Middle frontal gyrus (tissue), 1 donor: ENCODE data around the gene RPS15.
A peak's percentile ranks its signal among the peaks of the same experiment; 100 is the strongest.
"Not testable (repeated sequence)": the region's sequence is repeated elsewhere in the genome, so short reads cannot be mapped to it uniquely, and the experiment has no call there.

Experiments
- DNase-seq: peaks from one replicate; pipeline ENCODE4 v3.0.0-alpha.2; 2015; ENCODE audit warnings: low spot score; ENCODE audit errors: extremely low spot score

Gene RPS15

DNA sequence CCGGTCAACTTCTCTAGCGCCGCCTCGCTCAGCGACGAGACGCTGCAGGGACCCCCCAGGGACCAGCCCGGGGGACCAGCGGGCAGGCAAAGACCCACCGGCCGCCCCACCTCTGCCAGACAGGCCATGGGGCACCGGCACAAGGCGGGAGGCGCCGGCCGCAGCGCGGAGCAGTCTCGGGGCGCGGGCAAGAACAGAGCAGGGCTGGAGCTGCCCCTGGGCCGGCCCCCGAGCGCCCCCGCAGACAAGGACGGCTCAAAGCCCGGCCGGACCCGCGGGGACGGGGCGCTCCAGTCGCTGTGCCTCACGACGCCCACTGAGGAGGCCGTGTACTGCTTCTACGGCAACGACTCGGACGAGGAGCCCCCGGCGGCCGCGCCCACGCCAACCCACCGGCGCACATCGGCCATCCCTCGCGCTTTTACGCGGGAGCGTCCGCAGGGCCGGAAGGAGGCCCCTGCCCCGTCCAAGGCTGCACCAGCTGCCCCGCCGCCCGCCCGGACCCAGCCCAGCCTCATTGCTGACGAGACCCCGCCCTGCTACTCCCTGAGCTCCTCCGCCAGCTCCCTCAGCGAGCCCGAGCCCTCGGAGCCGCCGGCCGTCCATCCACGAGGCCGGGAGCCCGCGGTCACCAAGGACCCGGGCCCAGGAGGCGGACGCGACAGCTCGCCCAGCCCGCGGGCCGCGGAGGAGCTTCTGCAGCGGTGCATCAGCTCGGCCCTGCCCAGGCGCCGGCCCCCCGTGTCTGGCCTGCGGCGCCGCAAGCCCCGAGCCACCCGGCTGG, 29.5 kb downstream of the RPS15 start:
- no peak for DNase-seq

DNA sequence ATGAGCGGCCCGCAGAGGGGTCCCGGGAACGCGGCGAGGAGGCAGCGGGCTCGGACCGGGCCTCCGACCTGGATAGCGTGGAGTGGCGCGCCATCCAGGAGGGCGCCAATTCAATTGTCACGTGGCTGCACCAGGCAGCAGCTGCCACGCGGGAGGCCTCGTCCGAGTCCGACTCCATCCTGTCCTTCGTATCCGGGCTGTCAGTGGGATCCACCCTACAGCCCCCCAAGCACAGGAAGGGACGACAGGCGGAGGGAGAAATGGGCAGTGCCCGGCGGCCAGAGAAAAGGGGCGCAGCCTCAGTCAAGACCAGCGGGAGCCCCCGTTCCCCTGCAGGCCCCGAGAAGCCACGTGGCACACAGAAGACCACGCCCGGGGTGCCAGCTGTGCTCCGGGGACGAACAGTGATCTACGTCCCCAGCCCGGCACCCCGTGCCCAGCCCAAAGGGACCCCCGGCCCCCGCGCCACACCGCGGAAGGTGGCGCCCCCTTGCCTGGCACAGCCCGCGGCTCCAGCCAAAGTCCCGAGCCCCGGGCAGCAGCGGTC, 30.2 kb downstream of the RPS15 start:
- DNase-seq: no peak

- DNase-seq: no peak
Observed at GRCh38 chr19:1468821-1469254, 30.6 kb downstream of the RPS15 start.

- DNase-seq: no peak
Observed at GRCh38 chr19:1469255-1470054, 31.3 kb downstream of the RPS15 start.

GRCh38 chr19:1470055-1470304, 31.8 kb downstream of the RPS15 start:
- no peak for DNase-seq

DNA sequence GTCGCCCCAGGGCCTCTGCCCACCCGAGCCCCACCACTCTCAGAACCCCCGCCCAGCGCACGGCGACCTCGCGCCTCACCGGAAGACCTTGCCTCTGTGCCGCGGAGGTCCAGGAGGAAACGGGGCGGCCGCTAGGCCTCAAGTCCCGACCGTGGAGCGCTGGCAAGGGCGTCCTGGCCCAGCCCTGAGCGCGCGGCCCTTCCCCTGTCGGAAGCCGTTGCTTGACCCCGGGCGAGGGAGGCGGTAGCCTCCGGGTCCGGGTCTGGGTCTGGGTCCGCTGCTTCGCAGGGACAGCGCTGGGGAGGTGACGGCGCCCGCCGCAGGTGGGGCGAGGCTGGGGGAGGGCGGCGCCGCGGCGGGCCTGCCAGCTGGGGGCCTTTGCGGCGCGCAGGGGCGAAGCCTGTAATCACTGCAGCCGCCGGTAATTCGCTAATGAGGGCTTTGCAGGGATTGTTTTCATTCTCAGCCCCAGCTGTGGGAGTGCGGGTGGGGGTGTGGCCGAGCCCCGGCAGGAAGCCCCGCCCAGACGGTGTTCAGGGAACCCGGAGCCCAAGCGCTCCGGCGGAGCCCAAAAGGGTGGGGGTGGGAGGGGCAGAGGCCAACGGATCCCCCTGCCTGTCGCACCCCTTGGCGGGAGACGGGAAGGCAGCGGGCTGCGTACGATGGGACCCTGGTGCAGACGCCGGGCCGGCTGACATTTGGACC, 32.3 kb downstream of the RPS15 start:
- no peak for DNase-seq

DNA sequence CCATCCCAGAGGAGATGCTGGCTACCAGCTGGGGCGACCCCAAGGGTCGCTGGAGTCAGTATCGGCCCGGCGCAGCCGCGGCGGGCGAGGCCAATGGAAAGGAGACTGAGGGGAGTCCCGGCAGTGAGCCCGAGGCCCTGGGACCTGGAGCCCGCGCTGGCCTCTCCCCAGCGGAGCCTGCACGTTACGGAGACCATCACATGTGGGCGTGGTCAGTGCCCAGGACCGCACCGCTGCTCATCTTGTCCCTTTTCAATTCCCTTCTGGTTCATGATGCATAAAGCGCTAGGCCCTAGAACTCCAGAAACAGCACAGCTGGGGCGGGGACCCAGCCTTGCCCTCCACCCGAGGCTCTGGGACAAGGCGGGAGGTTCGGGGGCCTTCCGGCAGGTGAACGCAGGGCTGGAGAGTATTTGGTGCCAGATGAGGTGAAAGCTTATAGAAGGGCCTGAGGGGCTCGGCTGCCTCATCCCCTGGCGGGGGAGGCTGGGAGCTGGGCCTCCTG, 32.9 kb downstream of the RPS15 start:
- no peak for DNase-seq

DNA sequence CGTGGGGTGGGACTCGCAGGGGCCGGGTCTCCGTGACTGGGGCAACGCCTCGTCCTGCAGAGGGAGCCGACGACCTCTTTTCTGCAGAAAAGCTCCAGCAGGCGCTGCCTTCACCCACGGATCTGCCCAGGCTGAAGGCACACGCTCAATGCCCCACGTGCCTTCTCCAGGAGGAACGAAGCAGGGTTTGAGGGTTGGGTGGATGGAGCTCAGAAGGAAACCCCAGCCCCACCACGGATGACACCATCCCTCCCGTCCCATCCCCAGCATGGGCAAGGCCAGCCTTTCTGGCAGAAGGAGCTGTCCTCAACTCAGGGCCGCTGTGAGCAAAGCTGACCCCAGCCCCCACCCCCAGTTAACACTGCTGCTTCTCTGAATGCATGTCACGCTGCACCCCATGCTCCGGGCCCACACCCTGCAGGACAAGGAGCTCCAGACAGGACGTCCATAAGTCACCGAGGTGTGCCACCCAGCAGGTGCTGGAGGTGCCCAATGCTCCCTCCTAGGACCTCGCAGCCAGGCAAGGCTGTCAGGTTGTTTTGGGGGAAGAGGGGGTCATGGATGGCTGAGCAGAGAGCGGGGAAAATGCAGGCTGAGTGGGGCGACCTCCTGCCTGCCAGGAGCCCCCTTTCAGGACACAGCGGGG, 33.4 kb downstream of the RPS15 start:
- no peak for DNase-seq

- DNase-seq: no peak
Observed at GRCh38 chr19:1472231-1473084, 34.3 kb downstream of the RPS15 start.

- DNase-seq: no peak
Observed at GRCh38 chr19:1473085-1473851, 35.1 kb downstream of the RPS15 start.

- no peak for DNase-seq
Observed at GRCh38 chr19:1474011-1474764, 36.0 kb downstream of the RPS15 start.

- DNase-seq: no peak
Observed at GRCh38 chr19:1474765-1475351, 36.7 kb downstream of the RPS15 start.

- no peak for DNase-seq
Observed at GRCh38 chr19:1475751-1476437, 37.7 kb downstream of the RPS15 start.

DNA sequence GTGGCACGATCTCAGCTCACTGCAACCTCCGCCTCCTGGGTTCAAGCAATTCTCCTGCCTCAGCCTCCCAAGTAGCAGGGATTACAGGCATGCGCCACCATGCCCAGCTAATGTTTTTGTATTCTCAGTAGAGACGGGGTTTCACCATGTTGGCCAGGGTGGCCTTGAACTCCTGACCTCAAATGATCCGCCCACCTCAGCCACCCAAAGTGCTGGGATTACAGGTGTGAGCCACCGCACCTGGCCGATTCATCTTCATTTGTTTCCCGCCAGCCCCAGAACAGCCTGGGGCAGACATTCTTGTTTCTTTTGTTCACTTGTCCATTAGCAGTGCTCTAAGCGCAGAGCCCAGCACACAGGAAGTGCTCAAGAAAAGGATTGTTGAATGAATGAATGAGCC, 38.9 kb downstream of the RPS15 start:
- DNase-seq: not testable (repeated sequence)

DNA sequence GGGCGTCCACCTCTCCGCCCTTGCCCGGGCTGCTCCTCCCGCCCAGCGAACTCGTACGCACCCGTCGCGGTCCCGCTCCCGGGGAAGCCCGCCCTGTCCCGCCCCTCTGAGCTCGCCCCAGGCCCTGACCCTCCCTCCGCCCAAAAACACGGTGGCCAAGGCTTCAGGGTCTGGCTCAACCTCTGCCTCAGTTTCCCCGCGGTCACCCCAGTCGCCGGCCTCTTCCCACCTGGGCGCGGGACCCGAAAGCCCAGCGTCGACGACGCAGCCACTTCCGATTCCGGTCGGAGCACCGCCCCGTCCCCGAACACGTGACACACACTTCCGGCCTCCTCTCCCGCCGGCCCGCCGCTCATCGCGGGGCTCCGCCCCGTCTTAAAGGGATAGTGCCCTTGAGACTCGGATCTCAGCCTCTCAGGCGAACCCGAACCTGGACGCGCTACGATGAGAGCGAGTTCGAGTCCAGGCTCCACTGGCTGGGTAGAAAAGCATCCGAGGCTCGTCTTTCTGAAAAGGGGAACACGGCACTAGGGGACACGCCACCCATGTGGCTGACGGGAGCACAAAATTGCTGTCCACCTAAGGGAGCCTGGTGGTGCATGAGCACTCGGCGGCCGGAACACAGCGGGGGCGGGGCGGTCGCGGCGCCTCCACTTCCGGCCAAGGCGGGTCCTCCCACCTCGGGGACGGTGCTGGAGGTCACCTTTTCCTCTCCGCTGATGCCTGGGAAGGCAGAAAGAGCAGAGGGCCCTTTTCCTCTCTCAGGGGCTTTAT, 40.9 kb downstream of the RPS15 start, which contains the start of gene C19orf25:
Gene C19orf25, minus strand, starts transcription at position 282 of the 774 bp plus-strand sequence. CDS start 312 bp downstream, outside the sequence.
- peak; percentile 90 for DNase-seq

DNA sequence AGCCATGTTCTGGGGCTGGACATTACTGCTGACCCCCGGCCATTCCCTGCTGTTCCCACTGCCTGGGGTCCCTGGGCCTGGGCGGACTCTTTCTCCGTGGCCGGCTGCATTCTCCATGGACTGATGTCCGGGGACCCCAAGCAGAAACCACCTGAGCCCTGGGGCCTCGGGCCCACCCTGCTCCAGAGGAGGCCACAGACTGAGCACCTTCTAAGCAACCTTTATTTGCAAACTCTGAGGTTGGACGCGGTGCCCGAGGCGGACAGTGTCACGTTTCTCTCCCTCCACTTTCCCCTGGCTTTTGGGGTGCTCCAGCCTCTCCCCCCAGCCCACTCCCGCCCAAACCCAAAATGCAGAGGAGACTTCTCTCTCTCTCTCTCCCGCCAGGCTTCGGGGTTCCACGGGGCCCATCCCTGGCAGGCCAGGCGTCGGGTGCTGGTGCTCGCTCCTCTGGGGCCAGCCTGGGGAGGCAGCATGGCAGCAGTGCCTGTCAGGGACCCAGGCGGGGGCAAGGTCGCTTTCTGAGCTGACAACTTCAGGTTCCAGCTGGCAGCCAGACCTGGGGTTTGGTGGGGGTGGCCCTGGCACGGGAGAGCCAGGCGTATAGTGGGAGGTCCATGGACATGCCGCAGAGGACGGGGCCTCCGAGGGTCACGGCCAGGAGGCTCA, 43.2 kb downstream of the RPS15 start:
- DNase-seq: no peak
